HG02571 (cell line): ENCODE measurements around the gene IL18BP.

Experiments
- ATAC-seq: cut with Tn5 transposase; IDR thresholded peaks from one replicate; pipeline ENCODE4 v1.9.1; 2021; ENCODE audit warnings: mild to moderate bottlenecking, moderate library complexity; ENCODE audit not compliant: unreplicated experiment

IL18BP gene

GRCh38 chr11:72041364-72042063 lies 42.8 kb downstream of the IL18BP start:
- no peak for ATAC-seq

- no peak for ATAC-seq
These were observed 43.5 kb downstream of the IL18BP start for GRCh38 chr11:72042064-72042745.

- no peak for ATAC-seq
These were observed 47.1 kb downstream of the IL18BP start for GRCh38 chr11:72045849-72046248.

DNA sequence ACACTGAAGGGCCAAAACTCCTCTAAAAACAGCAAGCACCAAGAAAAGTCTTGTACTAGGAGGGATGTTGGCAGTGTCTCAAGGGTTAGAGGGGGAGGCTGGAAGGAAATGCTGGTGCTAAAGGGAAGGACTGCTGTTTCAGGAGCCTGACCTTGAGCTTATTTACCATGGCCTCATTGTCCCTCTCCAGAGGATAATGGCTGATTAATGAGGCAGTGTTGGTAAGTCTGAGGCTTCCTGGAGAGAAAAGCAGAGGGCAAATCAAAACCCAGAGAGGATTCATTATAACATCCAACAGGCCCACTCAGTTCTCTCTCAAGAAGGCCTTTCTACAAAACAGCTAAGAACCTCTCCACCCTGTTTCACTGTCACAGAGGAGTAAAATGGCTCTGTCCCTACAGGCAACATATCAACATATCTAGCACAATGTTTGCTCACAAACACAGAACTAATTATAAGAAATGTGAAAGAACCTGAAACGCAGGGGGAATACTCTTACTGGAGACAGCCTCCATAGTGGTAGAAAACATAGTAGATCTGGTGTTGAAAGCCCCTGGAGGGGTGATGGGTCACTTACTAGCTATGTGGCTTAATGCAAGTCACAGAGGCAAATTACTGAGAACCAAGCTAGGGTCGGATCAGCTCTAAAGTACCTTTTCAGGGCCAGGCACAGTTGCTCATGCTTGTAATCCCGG lies 50.2 kb downstream of the IL18BP start:
- no peak for ATAC-seq
